HG03520 (cell line): ENCODE data around the gene BDNF.

Experiments
- ATAC-seq: cut with Tn5 transposase; IDR thresholded peaks from one replicate; pipeline ENCODE4 v1.9.1; 2021; ENCODE audit warnings: mild to moderate bottlenecking, moderate library complexity; ENCODE audit not compliant: unreplicated experiment

BDNF gene

GRCh38 chr11:27605422-27605821, 94.8 kb downstream of the BDNF start:
- no peak for ATAC-seq
